Mammary epithelial cell (primary cell): Measurements from ENCODE around the gene PODN.

Source experiments
- CTCF ChIP-seq, 2 donors: IDR thresholded peaks in 1 of 2; conservative IDR thresholded peaks in 1 of 2; 2 replicates each; pipeline ENCODE4 v1.5.1; 2011 to 2012; ENCODE audit warnings: inconsistent platforms in 2 of 2, low read length in 2 of 2, mild to moderate bottlenecking in 2 of 2, control low read depth in 1 of 2, low read depth in 1 of 2; ENCODE audit not compliant: insufficient read depth in 1 of 2; ENCODE audit errors: extremely low read depth in 1 of 2
- EZH2 ChIP-seq: IDR thresholded peaks from 2 replicates; pipeline ENCODE4 v1.6.1; 2012; ENCODE audit warnings: low read length, inconsistent platforms, borderline replicate concordance

- TF ChIP-seq CTCF (conservative IDR thresholded peaks at IDR 0.05 in 1 of 2, IDR thresholded peaks at IDR 0.05 in 1 of 2; ENCODE audit: extremely low read depth in 1 of 2, insufficient read depth in 1 of 2, low read depth in 1 of 2, low read length in 2 of 2) (no peak), EZH2 (no peak)
Observed at GRCh38 chr1:53114090-53114489, 52.1 kb downstream of the PODN start.
